A549 (cell line): ENCODE data around the gene SNX30. TPM values are rescaled to one million over a fixed set of nuclear protein-coding genes. Genes with fewer than 3 reads are reported as not detected.

Experiments used
- ATAC-seq, 2 experiments: fragments of 200-7000 bp in 1 of 2; fragments of >200 bp in 1 of 2; cut with Nextera tagmentation in 1 of 2; cut with Tn5 transposase in 1 of 2; 3 replicates each; pipeline versions ENCODE4 v1.8.0 to v1.9.1; 2018 to 2020; ENCODE audit warnings: mild to moderate bottlenecking in 1 of 2, moderate library complexity in 1 of 2
- CTCF ChIA-PET: fragments of 300-600 bp; sonication (Branson Sonifier 250); formaldehyde crosslinking; extraction: SDS; loops from one replicate; lab custom pipeline; 2021; ENCODE audit warnings: antibody characterized with exemption, inconsistent platforms; lab: Yijun Ruan, JAX
- POLR2A ChIA-PET: fragments of 350-600 bp; formaldehyde crosslinking; extraction: SDS; loops from one replicate; lab custom pipeline; 2021; ENCODE audit warnings: antibody characterized with exemption, inconsistent platforms; lab: Yijun Ruan, JAX
- DNase-seq, 2 experiments: peaks; one replicate each; pipeline versions ENCODE4 v3.0.0 to v3.0.0-alpha.2; 2011 to 2016; ENCODE audit warnings: low read depth in 1 of 2, low spot score in 1 of 2
- FAIRE-seq: peaks from 2 replicates; lab custom pipeline; 2011; peaks lifted over from hg19 to GRCh38; lab: Jason Lieb, UNC
- H3K27ac ChIP-seq, 2 experiments: fragments of >200 bp; sonication (Bioruptor Twin); formaldehyde crosslinking; 3 replicates each; pipeline ENCODE4 v1.5.1; 2016 to 2017
- H3K4me1 ChIP-seq: fragments of >200 bp; sonication (Bioruptor Twin); formaldehyde crosslinking; 3 replicates; pipeline ENCODE4 v1.6.1; 2016
- H3K4me2 ChIP-seq: fragments of >200 bp; sonication (Bioruptor Twin); formaldehyde crosslinking; 3 replicates; pipeline ENCODE4 v1.6.1; 2016
- H3K4me3 ChIP-seq: fragments of >200 bp; sonication (Bioruptor Twin); formaldehyde crosslinking; 3 replicates; pipeline ENCODE4 v1.5.1; 2016
- H3K9me3 ChIP-seq: fragments of >200 bp; sonication (Bioruptor Twin); formaldehyde crosslinking; 3 replicates; pipeline ENCODE4 v1.6.1; 2016
- ATOH8 ChIP-seq: fragments of 250-450 bp; sonication (Bioruptor Pico); IDR thresholded peaks from 2 replicates; pipeline ENCODE4 v1.5.0; 2020; ENCODE audit warnings: low read depth, mild to moderate bottlenecking, moderate library complexity
- BCL3 ChIP-seq: fragments of >200 bp; sonication (Bioruptor Twin); formaldehyde crosslinking; IDR thresholded peaks from 3 replicates; pipeline ENCODE4 v1.6.1; 2016
- BHLHE40 ChIP-seq: IDR thresholded peaks from 2 replicates; pipeline ENCODE4 v1.6.1; 2012; ENCODE audit warnings: low read depth, low read length, inconsistent platforms
- CTCF ChIP-seq: fragments of >200 bp; sonication (Bioruptor Twin); formaldehyde crosslinking; IDR thresholded peaks from 3 replicates; pipeline ENCODE4 v1.5.1; 2016
- EHMT2 ChIP-seq: fragments of 200-600 bp; sonication (generic); IDR thresholded peaks from 2 replicates; pipeline ENCODE4 v1.6.1; 2016; ENCODE audit warnings: antibody characterized with exemption, low read depth, mild to moderate bottlenecking, moderate library complexity
- ELK1 ChIP-seq: fragments of 150-350 bp; IDR thresholded peaks from 2 replicates; pipeline ENCODE4 v1.6.1; 2014; ENCODE audit warnings: low read depth, mild to moderate bottlenecking, low read length
- FOSB ChIP-seq: fragments of 250-450 bp; sonication (Bioruptor Pico); IDR thresholded peaks from 2 replicates; pipeline ENCODE4 v1.5.0; 2020; ENCODE audit warnings: mild to moderate bottlenecking, moderate library complexity
- GATA3 ChIP-seq: IDR thresholded peaks from 2 replicates; pipeline ENCODE4 v1.6.1; 2012; ENCODE audit warnings: borderline replicate concordance
- HOXA7 ChIP-seq: fragments of 250-450 bp; sonication (Bioruptor Pico); IDR thresholded peaks from 2 replicates; pipeline ENCODE4 v1.5.0; 2020; ENCODE audit warnings: mild to moderate bottlenecking, moderate library complexity
- HOXB13 ChIP-seq: fragments of 250-450 bp; sonication (Bioruptor Pico); IDR thresholded peaks from 2 replicates; pipeline ENCODE4 v1.5.0; 2020; ENCODE audit warnings: low read depth, mild to moderate bottlenecking, moderate library complexity
- MAFK ChIP-seq: fragments of 450-650 bp; IDR thresholded peaks from 2 replicates; pipeline ENCODE4 v1.6.1; 2014; ENCODE audit not compliant: partially characterized antibody
- MAX ChIP-seq: IDR thresholded peaks from 2 replicates; pipeline ENCODE4 v1.6.1; 2012
- NPAS2 ChIP-seq: fragments of 250-450 bp; sonication (Bioruptor Pico); IDR thresholded peaks from 2 replicates; pipeline ENCODE4 v1.8.0; 2022; ENCODE audit warnings: mild to moderate bottlenecking, moderate library complexity, borderline replicate concordance
- NR3C1 ChIP-seq: fragments of >200 bp; sonication (Bioruptor Twin); formaldehyde crosslinking; IDR thresholded peaks from 3 replicates; pipeline ENCODE4 v1.6.1; 2017
- PBX3 ChIP-seq: IDR thresholded peaks from 2 replicates; pipeline ENCODE4 v1.6.1; 2012
- POLR2A ChIP-seq: IDR thresholded peaks from 2 replicates; pipeline ENCODE4 v1.6.1; 2012; ENCODE audit warnings: mild to moderate bottlenecking, low read length
- RARB ChIP-seq: fragments of 250-450 bp; sonication (Bioruptor Pico); IDR thresholded peaks from 2 replicates; pipeline ENCODE4 v1.8.0; 2021; ENCODE audit warnings: mild to moderate bottlenecking, moderate library complexity
- RFX5 ChIP-seq: fragments of 450-650 bp; IDR thresholded peaks from 2 replicates; pipeline ENCODE4 v1.7.1; 2014; ENCODE audit warnings: antibody characterized with exemption, mild to moderate bottlenecking, moderate library complexity
- SMC3 ChIP-seq: fragments of >200 bp; sonication (Bioruptor Twin); formaldehyde crosslinking; IDR thresholded peaks from 3 replicates; pipeline ENCODE4 v1.6.1; 2018; ENCODE audit warnings: inconsistent platforms
- TP53 ChIP-seq: fragments of 250-450 bp; sonication (Bioruptor Pico); IDR thresholded peaks from 2 replicates; pipeline ENCODE4 v1.5.0; 2021; ENCODE audit warnings: mild to moderate bottlenecking, moderate library complexity
- USF2 ChIP-seq: fragments of 450-650 bp; IDR thresholded peaks from 2 replicates; pipeline ENCODE4 v1.6.1; 2014; ENCODE audit warnings: antibody characterized with exemption
- WGBS: methylation state at CpG from one replicate; pipeline ENCODE4 v1.1.6; 2017; ENCODE audit errors: missing lambda C conversion rate; 5-methylcytosine and 5-hydroxymethylcytosine counted together
- polyA plus RNA-seq, 4 experiments: library from polyadenylated mRNA; depleted of rRNA in 3 of 4; stranded (reverse); fragments of >200 nt; fragmentation: RNase III in 1 of 4; extraction: RNeasy Plus Mini Kit Qiagen cat#74134 plus additional on column Dnase treatment in 1 of 4; gene quantifications; 2 replicates in 3 of 4; 3 replicates in 1 of 4; pipeline ENCODE4 v1.2.3, GENCODE V29; 2011 to 2017

Gene SNX30
- polyA plus RNA-seq, 2 of the 4 experiments (the other 2 are of a cell fraction), result 3.1 to 3.6 TPM

- DNase-seq (no peak), FAIRE-seq (no peak), ATAC-seq (no peak)
- H3K4me2 ChIP-seq, result no peak overlapping the region
- no peak overlapping the region for H3K27ac ChIP-seq
- no peaks in the 10 kb centered on the region for H3K9me3 ChIP-seq
- no peaks in the 10 kb centered on the region for H3K4me1 ChIP-seq
- no peak overlapping the region for H3K4me3 ChIP-seq
- TF ChIP-seq NPAS2 (CRISPR knock-in tag) (no peak), PBX3 (no peak), RARB (no peak), FOSB (CRISPR knock-in tag) (no peak), TP53 (no peak), NR3C1 (no peak), GATA3 (no peak), EHMT2 (no peak)
- 79% methylated on average over 1 of the region's 1 CpG for WGBS
- POLR2A ChIA-PET, result no interaction called here
- CTCF ChIA-PET, result no interaction called here
Observed at GRCh38 chr9:112880650-112881049, 130.1 kb downstream of the SNX30 start.

GRCh38 chr9:112881331-112881730, 130.8 kb downstream of the SNX30 start:
- DNase-seq (no peak), ATAC-seq (peak in 1 of 2 experiments; percentile 24; a peak in 1 of 6 replicates), FAIRE-seq (no peak)
- ChIA-PET CTCF (no interaction called here), POLR2A (no interaction called here)
- 63% methylated on average over 7 of the region's 7 CpGs for WGBS
- no peak for TF ChIP-seq MAX
- no peak for TF ChIP-seq HOXB13 (CRISPR knock-in tag)
- TF ChIP-seq SMC3, result no peak
- TF ChIP-seq BHLHE40, result no peak
- TF ChIP-seq HOXA7 (CRISPR knock-in tag), result no peak
- TF ChIP-seq BCL3, result no peak
- TF ChIP-seq ELK1, result no peak
- TF ChIP-seq RFX5, result no peak
- no peak for TF ChIP-seq NPAS2 (CRISPR knock-in tag)
- no peak for TF ChIP-seq EHMT2
- TF ChIP-seq USF2, result no peak
- TF ChIP-seq POLR2A, result no peak
- no peak for TF ChIP-seq NR3C1
- TF ChIP-seq CTCF, result no peak
- TF ChIP-seq ATOH8 (CRISPR knock-in tag), result no peak
- TF ChIP-seq MAFK, result no peak
- no peak overlapping the region for H3K4me3 ChIP-seq
- H3K4me2 ChIP-seq, result no peak overlapping the region
- no peaks in the 10 kb centered on the region for H3K4me1 ChIP-seq
- H3K27ac ChIP-seq, result no peak overlapping the region
- no peaks in the 10 kb centered on the region for H3K9me3 ChIP-seq
